K562 (cell line): ENCODE data around the gene RNLS.

Experiments used
- CTCF ChIP-seq, 3 experiments: IDR thresholded peaks in 2 of 3; conservative IDR thresholded peaks in 1 of 3; 2 replicates each; pipeline ENCODE4 v1.5.1; 2011 to 2012; ENCODE audit warnings: low read length in 3 of 3, mild to moderate bottlenecking in 3 of 3, control low read depth in 2 of 3, improper control_type of control experiment in 1 of 3, inconsistent platforms in 1 of 3, low read depth in 1 of 3, mixed read lengths in 1 of 3, moderate library complexity in 1 of 3; ENCODE audit not compliant: insufficient read depth in 2 of 3
- MYC ChIP-seq, 2 experiments: fragments of 250-450 bp in 1 of 2; sonication (Bioruptor Pico) in 1 of 2; IDR thresholded peaks; 2 replicates each; pipeline versions ENCODE4 v1.5.1 to v1.6.1; 2012 to 2021; ENCODE audit warnings: low read depth in 2 of 2, borderline replicate concordance in 1 of 2, improper control_type of control experiment in 1 of 2, low read length in 1 of 2, mild to moderate bottlenecking in 1 of 2, moderate library complexity in 1 of 2
- PTRF ChIP-seq: fragments of 450-650 bp; IDR thresholded peaks from 2 replicates; pipeline ENCODE4 v1.6.1; 2016; ENCODE audit warnings: mild to moderate bottlenecking, missing genetic modification characterization, missing compliant biosample characterization

DNA sequence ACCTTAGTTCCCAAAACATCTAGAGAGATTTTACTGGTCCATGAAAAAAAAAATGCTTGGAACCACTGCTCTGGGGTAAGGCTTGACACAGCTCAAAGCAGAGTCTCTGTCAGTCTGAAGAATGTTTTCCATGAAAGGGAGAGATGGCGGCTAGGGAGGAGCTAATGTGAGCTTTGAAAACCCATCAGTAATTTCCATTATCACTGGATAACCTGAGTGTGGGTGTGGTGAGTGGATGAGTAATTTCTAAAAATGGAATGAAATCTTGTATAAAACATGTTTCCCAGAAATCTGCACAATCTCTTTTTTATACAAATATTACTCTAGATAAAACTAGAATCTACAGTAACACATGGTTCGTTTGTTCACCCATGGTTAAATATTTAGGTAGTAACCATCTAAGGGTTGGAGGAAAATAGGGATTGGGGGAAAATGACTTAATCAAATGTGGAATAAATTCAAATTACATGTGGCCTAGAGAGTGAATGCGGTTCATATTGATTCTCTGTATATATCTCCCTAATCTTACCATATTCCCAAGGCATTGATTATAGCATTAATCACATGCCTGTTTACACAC lies 289.4 kb downstream of the RNLS start:
- no peak for TF ChIP-seq CTCF (IDR thresholded peaks at IDR 0.05 in 2 of 3, conservative IDR thresholded peaks at IDR 0.05 in 1 of 3; ENCODE audit: insufficient read depth in 2 of 3, low read depth in 1 of 3, low read length in 3 of 3)
- TF ChIP-seq PTRF: no peak
- no peak for TF ChIP-seq MYC (IDR thresholded peaks at IDR 0.05; ENCODE audit: low read depth, low read length)
- TF ChIP-seq MYC (CRISPR knock-in tag; IDR thresholded peaks at IDR 0.05; ENCODE audit: borderline replicate concordance, low read depth): no peak
